Stimulated activated naive CD4-positive, alpha-beta T cell treated with Interleukin-2 at 50 U/mL for 16 hours (primary cell): ENCODE results near the gene USP21.

ENCODE experiments used
- DNase-seq: peaks from one replicate; lab custom pipeline; 2025; lab: John Stamatoyannopoulos, UW

Gene USP21

DNA sequence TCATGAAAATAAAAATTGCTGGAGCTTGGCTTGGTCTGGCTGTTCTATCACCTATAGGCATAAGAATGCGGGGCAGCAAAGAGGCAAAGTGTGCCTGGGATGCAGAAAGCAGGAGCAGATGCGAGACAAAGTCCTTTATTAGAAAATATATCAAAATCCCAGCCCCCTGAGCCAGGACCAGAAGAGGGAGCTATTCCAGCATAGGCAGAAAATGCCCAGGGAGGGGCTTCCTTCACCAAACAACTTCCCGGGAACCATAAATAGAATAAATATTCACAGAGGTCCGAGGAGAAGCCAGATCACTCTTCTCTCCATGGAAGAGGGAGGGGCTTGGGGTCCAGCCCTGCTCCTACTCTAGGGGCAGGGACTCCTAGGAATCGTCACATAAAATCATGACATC, 11.9 kb downstream of the USP21 start:
- DNase-seq, result no peak

DNA sequence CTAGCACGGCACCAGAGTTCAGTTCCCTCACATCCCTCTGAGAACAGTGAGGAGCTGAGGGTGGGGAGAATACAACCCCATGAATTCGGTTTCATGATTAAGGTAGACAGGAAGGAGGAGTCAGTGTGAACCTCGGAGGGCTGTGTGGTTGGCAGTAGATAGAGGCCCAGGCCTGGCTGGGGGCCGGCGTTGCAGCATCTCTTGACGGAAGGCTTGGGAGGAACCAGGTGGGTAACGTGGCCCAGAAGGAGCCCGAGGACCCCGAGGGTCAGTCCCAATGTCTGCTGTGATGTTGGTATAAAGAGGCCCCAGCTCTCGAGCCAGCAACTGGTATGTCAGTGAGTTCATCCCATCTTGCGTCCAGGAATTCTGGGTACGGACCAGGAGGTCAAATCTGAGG, 12.4 kb downstream of the USP21 start:
- no peak for DNase-seq

DNA sequence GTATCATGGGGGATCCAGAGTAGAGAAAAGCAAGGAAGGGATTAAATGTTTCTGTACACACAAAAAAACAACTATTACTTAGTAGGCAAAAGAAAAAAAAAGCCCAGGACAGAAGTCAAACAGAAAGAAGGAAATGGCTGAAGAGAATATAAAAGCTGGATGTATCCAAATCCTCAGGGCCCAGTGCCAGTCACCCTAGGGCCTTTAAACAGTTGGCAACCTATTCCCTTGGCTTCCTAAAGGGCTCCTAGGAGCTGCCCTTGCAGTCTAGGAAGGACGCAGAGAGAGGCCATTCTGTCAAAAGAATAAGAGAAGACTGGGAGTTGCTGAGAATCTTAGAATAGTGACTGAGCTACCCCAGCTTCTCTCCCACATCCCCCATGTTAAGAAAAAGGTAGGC, 13.0 kb downstream of the USP21 start:
- no peak for DNase-seq

GRCh38 chr1:161172776-161173376, 13.6 kb downstream of the USP21 start:
- no peak for DNase-seq

GRCh38 chr1:161173711-161174110, 14.4 kb downstream of the USP21 start:
- DNase-seq, result no peak

- DNase-seq, result no peak
Measured at GRCh38 chr1:161174911-161175310, 15.6 kb downstream of the USP21 start.

DNA sequence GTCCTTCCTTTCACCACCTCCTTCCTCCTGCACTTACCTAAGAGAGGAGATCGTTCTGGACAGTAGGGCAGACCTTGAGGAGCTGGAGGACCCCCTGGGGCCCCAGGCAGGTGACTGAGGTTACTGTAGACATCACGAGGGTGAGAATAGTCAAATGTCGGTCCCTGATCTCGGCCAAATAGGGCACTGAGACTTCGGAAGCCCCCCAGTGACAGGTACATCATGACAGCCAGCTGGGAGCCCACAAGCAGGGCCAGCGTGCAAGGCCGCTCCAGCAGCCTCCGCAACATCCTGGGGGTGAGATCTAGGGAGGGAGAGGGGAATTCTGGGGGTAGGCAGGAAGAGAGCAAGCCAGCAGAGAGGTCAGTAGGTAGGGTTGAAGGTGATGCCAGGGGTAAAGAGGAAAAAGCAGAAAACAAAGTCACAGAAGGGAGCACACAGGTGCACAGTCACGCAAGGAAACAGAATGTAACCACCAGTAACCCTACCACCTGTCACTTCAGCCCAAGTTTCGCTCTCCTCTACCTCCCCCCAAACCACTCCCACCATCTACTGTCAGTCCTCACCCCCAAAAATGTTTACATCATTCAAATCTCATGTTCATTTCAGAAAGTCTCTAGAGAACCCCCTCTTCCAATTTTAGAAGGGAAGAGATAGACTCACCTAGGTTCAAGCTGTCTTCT, 16.6 kb downstream of the USP21 start:
- no peak for DNase-seq

DNA sequence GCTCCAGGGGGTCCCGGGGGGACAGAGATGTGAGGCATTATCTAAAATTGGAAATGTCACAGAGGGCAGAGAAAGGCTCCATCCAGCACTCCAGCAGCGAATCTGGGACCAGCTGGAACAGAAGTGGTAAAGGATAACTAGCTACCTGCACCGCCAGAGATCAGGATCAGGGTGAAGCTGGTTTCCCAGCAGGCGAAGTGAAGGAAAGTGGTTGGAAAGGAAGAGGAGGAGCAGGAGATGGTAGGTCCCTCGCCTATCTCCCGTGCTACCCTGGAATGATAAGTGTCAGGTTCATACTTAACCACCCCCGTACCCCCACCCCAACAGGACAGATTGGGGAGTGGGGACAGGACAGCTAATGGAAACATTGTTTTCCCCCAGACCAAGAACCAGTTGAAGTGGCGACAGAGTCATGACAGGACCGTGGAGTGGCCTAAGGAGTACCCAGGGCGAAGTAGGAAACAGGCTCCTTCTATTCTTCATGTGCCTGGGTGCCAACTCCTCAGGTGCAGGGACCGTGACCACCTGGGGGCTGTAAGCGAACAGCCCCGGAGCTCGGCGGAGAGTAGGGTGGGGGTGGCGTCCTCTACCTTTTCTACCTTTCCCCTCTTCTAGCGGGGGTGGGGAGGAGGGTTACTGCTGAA, 17.3 kb downstream of the USP21 start:
- DNase-seq, result no peak

DNA sequence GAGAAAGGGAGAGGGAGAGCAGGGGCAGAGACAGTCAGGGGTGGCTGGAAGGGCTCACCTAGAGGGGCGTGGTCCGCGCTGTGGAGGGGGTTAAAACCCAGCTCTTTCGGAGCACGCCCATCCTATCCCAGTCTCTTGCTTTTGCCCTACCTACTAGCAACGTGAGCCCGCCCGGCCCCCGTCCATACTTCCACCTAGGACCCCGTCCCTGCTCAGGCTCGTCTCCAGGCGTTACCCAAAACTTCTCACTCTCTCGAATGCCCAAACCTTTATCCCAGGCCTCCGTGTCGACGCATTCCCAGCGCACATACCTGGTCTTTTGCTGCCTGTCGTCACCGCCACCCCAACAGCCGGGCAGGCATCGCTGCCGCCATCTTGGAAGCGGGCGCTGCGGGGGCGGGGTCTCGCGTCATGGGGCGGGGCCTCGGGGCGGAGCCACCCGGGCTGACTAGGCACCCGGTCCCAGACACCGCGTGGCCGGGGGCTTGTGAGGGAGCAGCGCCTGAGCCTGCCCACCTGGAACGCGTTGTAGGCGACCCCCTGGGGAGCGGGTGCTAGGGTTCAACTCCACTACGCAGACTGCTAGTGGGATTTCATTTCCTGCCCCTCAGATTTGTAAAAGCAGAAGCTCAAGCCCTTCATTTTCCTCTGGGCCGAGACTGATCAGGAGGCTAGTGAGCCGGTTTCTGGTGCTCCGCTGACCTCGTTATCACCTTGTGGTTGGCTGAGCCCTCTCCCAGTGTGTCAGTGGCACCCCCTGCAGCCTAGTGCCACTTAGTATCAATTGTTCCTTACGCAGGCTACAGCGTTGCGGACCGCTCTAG, 18.0 kb downstream of the USP21 start, which contains the start of gene B4GALT3:
Gene B4GALT3, minus strand, starts transcription at position 396 of the 824 bp plus-strand sequence. CDS start 1,447 bp downstream, outside the sequence.
- peak; percentile 89 for DNase-seq

DNA sequence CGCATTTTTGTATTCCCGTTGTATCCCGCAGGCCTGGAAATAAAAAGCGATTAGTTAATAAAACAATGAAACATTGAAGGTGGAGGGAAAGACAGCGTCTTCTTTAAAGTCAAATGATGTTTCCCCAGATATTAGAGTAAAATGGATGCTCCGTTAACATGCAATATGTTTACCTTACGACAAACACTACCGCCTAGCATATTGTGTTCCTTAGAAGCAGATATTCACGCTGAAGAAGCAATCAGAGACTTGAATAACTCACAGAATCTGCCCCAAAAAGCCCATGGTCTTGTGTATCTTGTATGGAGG, 18.6 kb downstream of the USP21 start:
- no peak for DNase-seq

DNA sequence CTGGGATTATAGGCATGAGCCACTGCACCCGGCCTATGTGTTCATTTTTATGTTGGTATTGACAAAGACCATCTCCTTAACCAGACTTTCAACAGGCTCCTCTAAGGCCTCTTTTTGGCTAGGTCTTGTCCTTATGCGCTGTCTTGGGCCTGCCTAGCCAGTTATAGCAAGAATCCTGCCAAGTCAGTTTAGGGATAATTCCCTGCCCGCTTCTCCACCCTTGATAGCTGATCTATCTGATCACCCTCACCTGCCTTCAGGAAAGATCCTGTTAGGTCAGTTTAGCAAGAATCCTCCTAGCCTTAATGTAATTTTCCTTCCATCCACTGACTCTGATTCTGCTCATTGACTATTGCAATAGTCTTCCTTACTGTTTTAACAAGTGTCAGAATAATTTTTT, 20.4 kb downstream of the USP21 start:
- DNase-seq, result no peak

DNA sequence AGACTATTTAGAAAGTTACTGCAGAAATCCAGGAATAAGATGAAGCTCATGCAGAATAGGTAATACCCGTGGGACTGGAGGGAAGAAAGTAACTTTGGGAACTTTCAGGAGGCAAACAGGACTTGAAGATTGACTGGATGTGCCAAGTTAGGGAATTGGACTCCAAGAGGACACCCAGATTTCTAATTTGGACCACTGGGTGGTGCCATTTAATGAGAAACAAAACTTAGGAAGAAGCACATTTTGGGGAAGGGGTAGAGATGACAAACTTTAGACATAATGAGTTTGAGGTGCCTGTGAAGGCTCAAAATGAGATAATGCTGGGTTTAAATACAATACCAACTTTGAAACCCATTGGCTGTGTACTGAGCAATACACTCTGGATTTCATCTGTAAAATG, 21.3 kb downstream of the USP21 start:
- DNase-seq, result no peak

DNA sequence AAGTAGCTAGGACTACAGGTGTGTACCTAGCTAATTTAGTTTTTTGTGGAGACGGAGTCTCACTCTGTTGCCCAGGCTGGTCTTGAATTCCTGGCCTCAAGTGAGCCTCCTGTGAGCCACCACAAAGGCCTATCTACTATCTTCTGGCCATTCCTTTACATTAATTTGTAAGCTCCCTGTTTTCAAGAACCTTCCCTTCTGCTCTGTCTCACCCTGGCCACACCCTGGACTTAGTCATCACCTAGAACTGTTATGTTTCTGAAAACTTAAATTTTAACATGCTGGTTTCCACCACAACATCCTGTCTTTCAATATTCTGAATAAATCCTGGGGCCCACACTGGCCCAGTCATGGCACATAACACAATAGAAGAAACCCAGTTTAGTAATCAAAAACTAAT, 22.9 kb downstream of the USP21 start:
- DNase-seq, result peak; percentile 64

GRCh38 chr1:161185282-161185682, 26.0 kb downstream of the USP21 start:
- peak; percentile 67 for DNase-seq

DNA sequence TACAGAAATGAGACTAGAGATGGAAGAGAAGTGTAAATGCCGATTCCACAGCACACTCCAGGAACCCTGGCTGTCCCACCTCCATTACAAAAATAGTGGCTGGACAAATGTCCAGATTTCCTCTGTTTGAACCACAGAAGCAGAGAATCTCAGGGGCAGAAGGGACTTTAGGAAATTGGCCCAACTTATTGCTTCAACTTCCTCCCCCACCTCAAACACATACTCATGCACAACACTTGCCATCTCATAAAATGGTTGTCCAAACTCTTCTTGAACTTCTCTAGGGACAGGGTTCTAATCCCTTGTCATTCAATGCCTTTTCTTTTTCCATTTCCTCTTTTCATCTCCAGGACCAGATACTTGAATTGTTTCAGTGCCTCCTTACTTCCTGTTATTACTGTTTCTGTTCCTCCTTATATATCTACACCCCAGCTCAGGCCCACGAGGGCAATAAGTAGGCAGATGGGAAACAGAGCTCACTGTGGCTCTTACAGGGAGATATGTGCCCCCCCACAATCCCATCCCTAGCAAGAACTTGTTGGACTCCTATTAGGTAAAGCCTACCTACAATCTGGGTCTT, 26.5 kb downstream of the USP21 start:
- no peak for DNase-seq

DNA sequence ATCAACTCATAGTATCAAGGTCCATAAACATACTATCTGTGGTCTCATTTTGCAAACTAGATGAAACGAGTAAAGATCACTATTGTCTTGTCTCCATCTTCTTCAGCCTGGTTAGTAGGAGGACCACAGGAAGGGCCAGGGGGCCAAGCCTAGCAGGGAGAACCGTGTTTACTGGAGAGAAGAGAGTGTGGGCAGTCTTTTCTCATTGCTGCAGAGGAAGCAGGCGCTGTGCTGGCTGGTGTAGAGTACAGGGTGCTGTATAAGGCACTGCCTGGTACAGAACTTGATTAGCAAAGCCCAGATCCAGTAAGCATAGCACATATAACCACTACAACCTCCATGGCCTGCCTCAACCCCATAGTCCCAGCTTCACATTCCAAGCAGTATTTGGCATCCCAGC, 28.0 kb downstream of the USP21 start:
- DNase-seq, result no peak

DNA sequence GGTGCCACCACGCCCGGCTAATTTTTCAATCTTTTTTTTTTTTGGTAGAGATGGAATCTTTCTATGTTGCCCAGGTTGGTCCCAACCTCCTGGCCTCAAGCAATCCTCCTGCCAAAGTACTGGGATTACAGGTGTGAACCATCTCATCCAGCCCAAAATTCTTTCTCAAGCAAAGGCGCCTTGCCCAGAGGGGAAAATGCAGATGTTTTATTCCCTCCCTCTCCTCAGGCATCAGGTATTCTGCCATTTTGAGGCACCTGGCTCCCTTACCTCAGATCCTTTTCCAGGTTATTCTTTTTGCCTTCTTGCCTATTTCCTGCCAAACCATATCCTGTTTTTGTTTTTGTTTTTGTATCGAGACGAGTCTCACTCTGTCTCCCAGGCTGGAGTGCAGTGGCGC, 29.1 kb downstream of the USP21 start:
- DNase-seq, result no peak

DNA sequence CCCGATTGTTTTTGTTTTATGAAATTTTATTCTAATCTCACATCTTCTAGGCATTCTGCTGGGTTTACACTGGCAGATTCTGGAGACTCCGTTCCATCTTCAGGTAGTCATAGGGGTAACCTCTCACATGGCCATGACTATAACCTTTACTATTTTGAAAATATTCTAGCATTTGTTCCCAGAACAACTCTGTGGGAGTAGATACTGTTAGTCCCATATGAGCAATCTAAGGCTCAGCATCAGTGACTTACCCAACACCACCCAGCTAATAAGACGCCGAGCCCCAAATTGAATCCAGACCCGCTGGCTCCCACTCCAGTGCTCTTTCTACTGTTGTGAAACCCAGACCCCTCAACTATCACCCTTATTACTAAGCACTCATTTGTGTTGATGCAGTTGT, 29.7 kb downstream of the USP21 start:
- no peak for DNase-seq

DNA sequence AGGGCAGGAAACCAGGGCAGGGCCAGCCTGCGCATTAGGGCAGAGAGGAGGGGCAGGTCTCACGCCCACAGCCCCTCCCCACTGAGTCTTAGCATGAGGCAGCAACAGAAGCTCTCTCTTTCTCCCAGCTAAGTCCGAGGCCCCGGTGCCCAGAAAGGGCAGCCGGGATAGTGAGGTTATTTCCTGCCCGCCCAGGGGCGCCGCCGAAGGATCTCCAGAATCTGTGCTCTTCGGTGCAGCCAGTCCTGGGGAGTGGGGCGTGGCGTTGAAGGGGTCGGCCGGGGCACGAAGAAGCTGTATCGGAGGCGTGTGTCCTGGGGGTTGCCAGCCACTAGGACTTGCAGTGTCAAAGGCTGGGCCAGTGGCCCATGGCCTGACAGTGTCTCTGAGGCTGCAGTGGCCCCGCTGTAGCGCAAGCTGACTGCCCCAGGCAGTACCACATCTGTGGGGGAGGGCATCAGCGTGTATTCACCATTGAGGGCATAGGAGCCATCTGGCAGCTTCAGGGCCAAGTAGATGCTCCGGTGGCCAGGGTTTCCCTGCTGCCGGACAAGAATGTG, 31.7 kb downstream of the USP21 start:
- no peak for DNase-seq

- DNase-seq, result no peak
Measured at GRCh38 chr1:161191971-161192370, 32.7 kb downstream of the USP21 start.

DNA sequence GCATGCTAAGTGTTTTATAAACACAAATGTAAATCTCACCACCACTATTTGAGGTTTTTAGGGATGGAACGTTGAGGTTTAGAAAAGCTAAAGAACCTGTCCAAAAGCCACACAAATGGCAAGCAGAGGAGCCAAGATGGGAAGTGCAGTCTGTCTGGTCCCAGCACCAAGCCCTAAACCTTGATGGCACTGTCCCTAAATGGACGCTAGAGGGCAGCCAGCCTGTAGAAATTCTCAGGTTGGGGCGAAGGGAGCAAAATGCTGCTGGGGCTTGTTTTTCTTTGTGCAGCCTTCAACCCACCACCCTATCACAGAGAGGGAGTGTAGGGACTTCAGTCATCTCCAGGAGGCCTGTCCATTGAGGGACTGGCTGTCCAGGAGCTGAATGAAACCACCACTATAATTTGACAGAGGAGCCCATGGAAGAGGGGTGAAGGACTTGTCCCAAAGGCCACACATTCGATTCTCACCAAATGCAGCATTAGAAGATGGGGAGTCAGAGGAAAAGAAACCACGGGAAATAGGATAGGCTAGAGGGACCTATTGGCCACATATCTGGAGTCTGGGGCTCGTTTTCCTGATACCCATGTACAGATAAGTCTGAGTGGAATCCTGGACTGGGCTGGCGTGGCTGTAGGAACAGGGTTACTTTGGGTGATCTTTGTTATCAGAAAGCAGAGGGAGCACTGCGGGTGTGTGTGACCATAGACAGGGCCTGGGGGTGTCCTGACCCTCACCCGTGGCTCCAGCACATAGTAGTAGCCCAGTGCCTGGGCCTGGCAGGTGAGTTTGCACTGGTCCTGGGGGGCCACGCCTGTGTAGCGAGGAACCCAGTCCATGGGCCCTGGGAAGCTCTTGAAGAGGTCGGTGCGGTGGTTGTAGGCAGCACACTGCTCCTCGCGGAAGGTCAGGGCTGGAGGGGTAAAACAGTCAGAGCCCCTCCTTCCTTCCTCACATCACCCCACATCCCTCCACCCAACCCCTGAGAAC, 33.5 kb downstream of the USP21 start:
- DNase-seq, result peak; percentile 55
